B cell (primary cell): ENCODE measurements around the gene L3MBTL1. TPM values are rescaled to one million over a fixed set of nuclear protein-coding genes. Genes with fewer than 3 reads are reported as not detected.

ENCODE experiments used
- ATAC-seq: fragments of 200-7000 bp; cut with Tn5 transposase; one replicate; pipeline ENCODE4 v1.10.0; 2021; ENCODE audit warnings: low read depth, mild to moderate bottlenecking, moderate number of reproducible peaks, moderate library complexity
- CTCF ChIA-PET: fragments of 350-600 bp; sonication (Branson Sonifier 250); formaldehyde crosslinking; loops from one replicate; lab custom pipeline; 2021; ENCODE audit warnings: antibody characterized with exemption, inconsistent platforms; lab: Charles Lee
- POLR2A ChIA-PET: fragments of 350-600 bp; sonication (Branson Sonifier 250); formaldehyde crosslinking; loops from one replicate; lab custom pipeline; 2021; ENCODE audit warnings: antibody characterized with exemption; lab: Charles Lee
- DNase-seq: peaks from one replicate; pipeline ENCODE4 v3.0.0; 2013
- H2AFZ ChIP-seq: 2 replicates; pipeline ENCODE4 v1.6.1; 2012; ENCODE audit warnings: mild to moderate bottlenecking, low read depth, low read length; ENCODE audit not compliant: insufficient read depth, poor library complexity, severe bottlenecking
- H3K27ac ChIP-seq, 2 donors: 1 replicate in 1 of 2; 2 replicates in 1 of 2; pipeline ENCODE4 v1.5.1; 2012 to 2013; ENCODE audit warnings: low read length in 2 of 2, mild to moderate bottlenecking in 2 of 2, moderate library complexity in 1 of 2
- H3K27me3 ChIP-seq, 4 experiments: fragments of 200-600 bp in 1 of 4; sonication (generic) in 1 of 4; replicated peaks in 1 of 4; 1 replicate in 2 of 4; 2 replicates in 2 of 4; pipeline versions ENCODE4 v1.6.1 to v1.7.0; 2013 to 2016; ENCODE audit warnings: low read length in 3 of 4, mild to moderate bottlenecking in 2 of 4, mixed read lengths in 1 of 4, moderate library complexity in 1 of 4; ENCODE audit not compliant: insufficient read depth in 4 of 4, control insufficient read depth in 3 of 4; ENCODE audit errors: control extremely low read depth in 1 of 4
- H3K36me3 ChIP-seq, 2 experiments: replicated peaks in 1 of 2; 1 replicate in 1 of 2; 2 replicates in 1 of 2; pipeline versions ENCODE4 v1.6.1 to v1.7.1; 2013; ENCODE audit warnings: low read length in 1 of 2; ENCODE audit not compliant: insufficient read depth in 2 of 2, control insufficient read depth in 1 of 2; ENCODE audit errors: control extremely low read depth in 1 of 2, extremely low read depth in 1 of 2
- H3K4me1 ChIP-seq, 2 donors: fragments of 200-600 bp in 1 of 2; sonication (generic) in 1 of 2; 1 replicate in 1 of 2; 2 replicates in 1 of 2; pipeline versions ENCODE4 v1.5.1 to v1.6.1; 2013 to 2017; ENCODE audit warnings: low read length in 2 of 2; ENCODE audit not compliant: control insufficient read depth in 2 of 2, insufficient read depth in 2 of 2
- H3K4me2 ChIP-seq: replicated peaks from 2 replicates; pipeline ENCODE3; 2012; ENCODE audit warnings: mild to moderate bottlenecking, low read depth, low read length; ENCODE audit not compliant: poor library complexity, severe bottlenecking
- H3K4me3 ChIP-seq, 5 experiments: fragments of 200-600 bp in 1 of 5; sonication (generic) in 1 of 5; 1 replicate in 3 of 5; 2 replicates in 2 of 5; pipeline versions ENCODE4 v1.5.1 to v1.7.0; 2011 to 2016; ENCODE audit warnings: low read length in 4 of 5, mild to moderate bottlenecking in 4 of 5, low read depth in 2 of 5, control low read depth in 1 of 5, moderate library complexity in 1 of 5; ENCODE audit not compliant: insufficient read depth in 1 of 5; ENCODE audit errors: control extremely low read depth in 1 of 5, extremely low read depth in 1 of 5
- H3K79me2 ChIP-seq: fragments of 200-600 bp; sonication (generic); one replicate; pipeline ENCODE4 v1.6.0; 2016; ENCODE audit warnings: low read length; ENCODE audit not compliant: control insufficient read depth, insufficient read depth
- H3K9ac ChIP-seq: fragments of 200-600 bp; sonication (generic); 2 replicates; pipeline ENCODE4 v1.6.1; 2017; ENCODE audit warnings: mild to moderate bottlenecking, low read length, moderate library complexity
- H3K9me3 ChIP-seq, 3 donors: one replicate each; pipeline versions ENCODE4 v1.6.1 to v1.7.1; 2013; ENCODE audit warnings: low read length in 2 of 3; ENCODE audit not compliant: control insufficient read depth in 2 of 3, insufficient read depth in 1 of 3; ENCODE audit errors: control extremely low read depth in 1 of 3
- H4K20me1 ChIP-seq: 2 replicates; pipeline ENCODE4 v1.6.0; 2012; ENCODE audit warnings: mild to moderate bottlenecking, low read length; ENCODE audit not compliant: insufficient read depth, control insufficient read depth, poor library complexity, severe bottlenecking
- H3K27ac Mint-ChIP-seq: one replicate; pipeline ENCODE4 v1.8.0; 2021; ENCODE audit warnings: mixed read lengths
- H3K27me3 Mint-ChIP-seq: one replicate; pipeline ENCODE4 v1.8.0; 2021; ENCODE audit warnings: mixed read lengths
- H3K4me1 Mint-ChIP-seq: one replicate; pipeline ENCODE4 v1.8.0; 2021; ENCODE audit warnings: mixed read lengths
- H3K4me3 Mint-ChIP-seq: one replicate; pipeline ENCODE4 v1.8.0; 2021; ENCODE audit warnings: mixed read lengths
- H3K9me3 Mint-ChIP-seq: one replicate; pipeline ENCODE4 v1.8.0; 2022; ENCODE audit warnings: mixed read lengths; ENCODE audit not compliant: insufficient read depth
- CTCF ChIP-seq: fragments of 200-600 bp; IDR thresholded peaks from one replicate; pipeline ENCODE4 v1.8.0; 2022; ENCODE audit warnings: antibody characterized with exemption, mild to moderate bottlenecking
- EZH2 ChIP-seq: IDR thresholded peaks from 2 replicates; pipeline ENCODE4 v1.6.1; 2012; ENCODE audit warnings: borderline replicate concordance, low read depth, mild to moderate bottlenecking, moderate library complexity, low read length; ENCODE audit not compliant: insufficient read depth, poor library complexity, severe bottlenecking
- WGBS: methylation state at CpG from one replicate; pipeline ENCODE4 v1.1.5; 2013; ENCODE audit warnings: missing lambda C conversion rate; ENCODE audit not compliant: insufficient coverage; 5-methylcytosine and 5-hydroxymethylcytosine counted together
- intact Hi-C: fragments of 100-400 bp; cut with micrococcal nuclease; formaldehyde crosslinking; loops from one replicate; pipeline ENCODE4 v1.10.0; 2022
- polyA plus RNA-seq: library from polyadenylated mRNA; depleted of rRNA; stranded (reverse); fragments of >200 nt; gene quantifications from 2 replicates; pipeline ENCODE4 v1.2.3, GENCODE V29; 2012
- total RNA-seq, 2 donors: library from RNA; stranded (reverse); fragments of 120-200 nt in 1 of 2; gene quantifications; 1 replicate in 1 of 2; 2 replicates in 1 of 2; pipeline versions ENCODE4 v1.2.3 to v1.2.4, GENCODE V29; 2013 to 2022

Gene L3MBTL1
- total and polyA plus RNA-seq, 2 donors (not counting 1 experiment from before 2014, with no cell fraction given) = 15.6 to 31.4 TPM

- no CpG with 5 or more reads among the region's 3 CpGs for WGBS
- DNase-seq = no peak
- ChIA-PET CTCF (interaction anchor here (0.8 to 1.2 kb wide), 3 partner anchors 13 to 728 kb away, joined by 3 to 6 read pairs (median 4); no protein-coding TSS in a partner anchor), POLR2A (no interaction called here)
- Histone ChIP-seq H4K20me1 (peaks cover 74% of the 10 kb centered on the region), H3K4me3 (no peak overlapping the region), H3K4me2 (no peak overlapping the region), H3K9ac (no peak overlapping the region), H2AFZ (no peak overlapping the region), H3K79me2 (peaks cover 33% of the 10 kb centered on the region), H3K4me1 (peaks cover 6% of the 10 kb centered on the region in 2 donors), H3K27me3 (no peaks in the 10 kb centered on the region), H3K9me3 (no peaks in the 10 kb centered on the region), H3K27ac (no peak overlapping the region), H3K36me3 (peaks cover 17 to 76% of the 10 kb centered on the region in 2 experiments)
- Mint-ChIP-seq H3K9me3 (no peaks in the 10 kb centered on the region), H3K27ac (no peak overlapping the region), H3K4me1 (peaks cover 32% of the 10 kb centered on the region), H3K4me3 (no peak overlapping the region), H3K27me3 (no peaks in the 10 kb centered on the region)
- TF ChIP-seq CTCF = no peak
- no peak for TF ChIP-seq EZH2
- intact Hi-C loops = no loop called here
- ATAC-seq = no peak
Observed at GRCh38 chr20:43461894-43462659, 45.4 kb upstream of the L3MBTL1 start.
